DOHH2 (cell line): ENCODE data around the gene KRT10.

Experiments used
- EZH2phosphoT487 ChIP-seq: fragments of 200-600 bp; sonication (generic); IDR thresholded peaks from 2 replicates; pipeline ENCODE4 v1.6.1; 2017; ENCODE audit warnings: borderline replicate concordance, mild to moderate bottlenecking, antibody characterized with exemption, low read length, moderate library complexity, mixed read lengths
- TF ChIP-seq, protein P1 (sequence below): fragments of 200-600 bp; sonication (generic); IDR thresholded peaks from one replicate; pipeline ENCODE4 v1.5.1; 2014; ENCODE audit warnings: antibody characterized with exemption, mild to moderate bottlenecking, low read depth, low read length; ENCODE audit not compliant: poor library complexity, severe bottlenecking

DNA sequence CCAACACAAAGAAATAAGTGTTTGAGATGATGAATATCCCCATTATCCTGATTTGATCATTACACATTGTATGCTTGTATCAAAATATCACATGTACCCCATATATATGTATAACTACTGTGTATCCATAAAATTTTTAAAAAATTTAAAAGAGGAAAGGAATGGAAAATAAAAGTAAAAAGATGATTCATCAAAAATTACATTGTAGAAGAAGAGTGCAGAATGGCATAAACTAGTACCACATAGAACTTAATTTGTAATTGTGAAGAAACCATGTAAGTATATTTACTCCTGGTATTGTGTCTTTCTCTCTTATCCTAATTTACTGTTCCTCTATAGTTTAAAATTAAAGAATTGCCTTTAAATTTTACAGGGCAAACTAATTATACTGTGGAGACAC, 11.5 kb upstream of the KRT10 start:
- TF ChIP-seq, protein P1, sequence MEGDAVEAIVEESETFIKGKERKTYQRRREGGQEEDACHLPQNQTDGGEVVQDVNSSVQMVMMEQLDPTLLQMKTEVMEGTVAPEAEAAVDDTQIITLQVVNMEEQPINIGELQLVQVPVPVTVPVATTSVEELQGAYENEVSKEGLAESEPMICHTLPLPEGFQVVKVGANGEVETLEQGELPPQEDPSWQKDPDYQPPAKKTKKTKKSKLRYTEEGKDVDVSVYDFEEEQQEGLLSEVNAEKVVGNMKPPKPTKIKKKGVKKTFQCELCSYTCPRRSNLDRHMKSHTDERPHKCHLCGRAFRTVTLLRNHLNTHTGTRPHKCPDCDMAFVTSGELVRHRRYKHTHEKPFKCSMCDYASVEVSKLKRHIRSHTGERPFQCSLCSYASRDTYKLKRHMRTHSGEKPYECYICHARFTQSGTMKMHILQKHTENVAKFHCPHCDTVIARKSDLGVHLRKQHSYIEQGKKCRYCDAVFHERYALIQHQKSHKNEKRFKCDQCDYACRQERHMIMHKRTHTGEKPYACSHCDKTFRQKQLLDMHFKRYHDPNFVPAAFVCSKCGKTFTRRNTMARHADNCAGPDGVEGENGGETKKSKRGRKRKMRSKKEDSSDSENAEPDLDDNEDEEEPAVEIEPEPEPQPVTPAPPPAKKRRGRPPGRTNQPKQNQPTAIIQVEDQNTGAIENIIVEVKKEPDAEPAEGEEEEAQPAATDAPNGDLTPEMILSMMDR: no peak
- TF ChIP-seq EZH2phosphoT487: no peak
